ENCODE measurements around the gene ENTPD3. TPM values are rescaled to one million over a fixed set of nuclear protein-coding genes. Genes with fewer than 3 reads are reported as not detected.
A peak's percentile ranks its signal among the peaks of the same experiment; 100 is the strongest.

Gene ENTPD3
- total RNA-seq, 2 donors from 2014 or later = 3.0 TPM; not detected in 1

GRCh38 chr3:40445062-40445461, 58.1 kb downstream of the ENTPD3 start:
- ATAC-seq (ENCODE audit: insufficient number of reproducible peaks, low FRiP score, low read depth) = no peak
- no peaks in the 10 kb centered on the region for H3K36me3 ChIP-seq

GRCh38 chr3:40445880-40446279, 58.9 kb downstream of the ENTPD3 start:
- DNase-seq (ENCODE audit: low spot score) (no peak), ATAC-seq (ENCODE audit: insufficient number of reproducible peaks, low FRiP score, low read depth) (no peak)
- H3K4me3 ChIP-seq = no peak overlapping the region
- H3K27me3 ChIP-seq (replicated peaks; ENCODE audit: insufficient read depth) = no peaks in the 10 kb centered on the region
- TF ChIP-seq CTCF (IDR thresholded peaks at IDR 0.05) = no peak
- no peaks in the 10 kb centered on the region for H3K9me3 ChIP-seq
- no peaks in the 10 kb centered on the region for H3K36me3 ChIP-seq
- H3K27ac ChIP-seq = no peak overlapping the region
- no peaks in the 10 kb centered on the region for H3K4me1 ChIP-seq (ENCODE audit: control insufficient read depth in 1 of 2, low read depth in 2 of 2)

More at GRCh38 chr3:40445062-40445461, 58.1 kb downstream of the ENTPD3 start:
- TF ChIP-seq CTCF (IDR thresholded peaks at IDR 0.05) = no peak
- Histone ChIP-seq H3K27ac (no peak overlapping the region), H3K4me3 (no peak overlapping the region), H3K4me1 (ENCODE audit: control insufficient read depth in 1 of 2, low read depth in 2 of 2) (no peaks in the 10 kb centered on the region), H3K27me3 (replicated peaks; ENCODE audit: insufficient read depth) (no peaks in the 10 kb centered on the region), H3K9me3 (no peaks in the 10 kb centered on the region)
- DNase-seq (ENCODE audit: low spot score) = no peak

- H3K27me3 ChIP-seq (replicated peaks; ENCODE audit: insufficient read depth) = no peaks in the 10 kb centered on the region
- no peaks in the 10 kb centered on the region for H3K36me3 ChIP-seq
- no peaks in the 10 kb centered on the region for H3K9me3 ChIP-seq
- no peak overlapping the region for H3K27ac ChIP-seq
- no peak overlapping the region for H3K4me3 ChIP-seq
- peaks cover 8 to 17% of the 10 kb centered on the region in 2 donors for H3K4me1 ChIP-seq (ENCODE audit: control insufficient read depth in 1 of 2, low read depth in 2 of 2)
- no peak for TF ChIP-seq CTCF (IDR thresholded peaks at IDR 0.05)
- DNase-seq (ENCODE audit: low spot score) (no peak), ATAC-seq (ENCODE audit: insufficient number of reproducible peaks, low FRiP score, low read depth) (no peak)
These were observed 63.5 kb downstream of the ENTPD3 start for GRCh38 chr3:40450438-40450837.

- no peaks in the 10 kb centered on the region for H3K36me3 ChIP-seq
- ATAC-seq (ENCODE audit: insufficient number of reproducible peaks, low FRiP score, low read depth) (no peak), DNase-seq (ENCODE audit: low spot score) (no peak)
- no peak for TF ChIP-seq CTCF (IDR thresholded peaks at IDR 0.05)
- H3K27ac ChIP-seq = no peak overlapping the region
- H3K4me3 ChIP-seq = no peak overlapping the region
- peaks cover 8 to 23% of the 10 kb centered on the region in 2 donors for H3K4me1 ChIP-seq (ENCODE audit: control insufficient read depth in 1 of 2, low read depth in 2 of 2)
- no peaks in the 10 kb centered on the region for H3K9me3 ChIP-seq
- H3K27me3 ChIP-seq (replicated peaks; ENCODE audit: insufficient read depth) = no peaks in the 10 kb centered on the region
These were observed 64.6 kb downstream of the ENTPD3 start for GRCh38 chr3:40451551-40451950.

GRCh38 chr3:40452057-40452456, 65.1 kb downstream of the ENTPD3 start:
- no peak for TF ChIP-seq CTCF (IDR thresholded peaks at IDR 0.05)
- H3K9me3 ChIP-seq = no peaks in the 10 kb centered on the region
- ATAC-seq (ENCODE audit: insufficient number of reproducible peaks, low FRiP score, low read depth) = no peak
- peaks cover 8 to 25% of the 10 kb centered on the region in 2 donors for H3K4me1 ChIP-seq (ENCODE audit: control insufficient read depth in 1 of 2, low read depth in 2 of 2)
- DNase-seq (ENCODE audit: low spot score) = no peak
- H3K36me3 ChIP-seq = no peaks in the 10 kb centered on the region
- H3K4me3 ChIP-seq = peak overlapping the region; percentile 79
- H3K27ac ChIP-seq = peak overlapping the region; percentile 76 to 85
- no peaks in the 10 kb centered on the region for H3K27me3 ChIP-seq (replicated peaks; ENCODE audit: insufficient read depth)
